ENCODE data around the gene MEG3.

Gene MEG3

GRCh38 chr14:100840286-100841065 is 14.6 kb downstream of the MEG3 start:
- Histone ChIP-seq H3K4me3 (ENCODE audit: low read length) (no peak overlapping the region), H3K4me2 (ENCODE audit: low read length) (no peak overlapping the region), H3K79me2 (ENCODE audit: control insufficient read depth, low read length) (no peaks in the 10 kb centered on the region), H3K9me3 (ENCODE audit: control insufficient read depth, insufficient read depth, low read length) (no peaks in the 10 kb centered on the region), H3K27me3 (ENCODE audit: control insufficient read depth, low read length) (no peaks in the 10 kb centered on the region), H4K20me1 (ENCODE audit: control insufficient read depth, insufficient read depth, low read depth, low read length) (no peaks in the 10 kb centered on the region), H3K9me2 (replicated peaks; ENCODE audit: control insufficient read depth, low read length) (no peaks in the 10 kb centered on the region), H3K27ac (ENCODE audit: low read depth, low read length) (no peak overlapping the region), H3K36me3 (ENCODE audit: control insufficient read depth, low read length) (no peaks in the 10 kb centered on the region), H3F3A (ENCODE audit: control insufficient read depth, insufficient read depth) (no peaks in the 10 kb centered on the region), H3K4me1 (ENCODE audit: control insufficient read depth, low read length) (no peaks in the 10 kb centered on the region)
- TF ChIP-seq CTCF (IDR thresholded peaks at IDR 0.05; ENCODE audit: low read depth, low read length, poor library complexity, severe bottlenecking) (no peak), EZH2phosphoT487 (IDR thresholded peaks at IDR 0.05; ENCODE audit: borderline replicate concordance, low read length) (no peak)

GRCh38 chr14:100841066-100841760 is 15.3 kb downstream of the MEG3 start:
- H3K36me3 ChIP-seq (ENCODE audit: control insufficient read depth, low read length) = no peaks in the 10 kb centered on the region
- TF ChIP-seq EZH2phosphoT487 (IDR thresholded peaks at IDR 0.05; ENCODE audit: borderline replicate concordance, low read length) (no peak), CTCF (IDR thresholded peaks at IDR 0.05; ENCODE audit: low read depth, low read length, poor library complexity, severe bottlenecking) (no peak)
- H4K20me1 ChIP-seq (ENCODE audit: control insufficient read depth, insufficient read depth, low read depth, low read length) = no peaks in the 10 kb centered on the region
- H3K4me2 ChIP-seq (ENCODE audit: low read length) = no peak overlapping the region
- H3F3A ChIP-seq (ENCODE audit: control insufficient read depth, insufficient read depth) = no peaks in the 10 kb centered on the region
- H3K9me2 ChIP-seq (replicated peaks; ENCODE audit: control insufficient read depth, low read length) = no peaks in the 10 kb centered on the region
- H3K9me3 ChIP-seq (ENCODE audit: control insufficient read depth, insufficient read depth, low read length) = no peaks in the 10 kb centered on the region
- no peak overlapping the region for H3K4me3 ChIP-seq (ENCODE audit: low read length)
- H3K4me1 ChIP-seq (ENCODE audit: control insufficient read depth, low read length) = no peaks in the 10 kb centered on the region
- no peak overlapping the region for H3K27ac ChIP-seq (ENCODE audit: low read depth, low read length)
- H3K27me3 ChIP-seq (ENCODE audit: control insufficient read depth, low read length) = no peaks in the 10 kb centered on the region
- H3K79me2 ChIP-seq (ENCODE audit: control insufficient read depth, low read length) = no peaks in the 10 kb centered on the region

- no peak overlapping the region for H3K4me3 ChIP-seq (ENCODE audit: low read length)
- no peak overlapping the region for H3K27ac ChIP-seq (ENCODE audit: low read depth, low read length)
- no peaks in the 10 kb centered on the region for H3K9me2 ChIP-seq (replicated peaks; ENCODE audit: control insufficient read depth, low read length)
- TF ChIP-seq EZH2phosphoT487 (IDR thresholded peaks at IDR 0.05; ENCODE audit: borderline replicate concordance, low read length) = no peak
- TF ChIP-seq CTCF (IDR thresholded peaks at IDR 0.05; ENCODE audit: low read depth, low read length, poor library complexity, severe bottlenecking) = no peak
- no peaks in the 10 kb centered on the region for H3K4me1 ChIP-seq (ENCODE audit: control insufficient read depth, low read length)
- no peaks in the 10 kb centered on the region for H3K36me3 ChIP-seq (ENCODE audit: control insufficient read depth, low read length)
- H3K27me3 ChIP-seq (ENCODE audit: control insufficient read depth, low read length) = no peaks in the 10 kb centered on the region
- H3K9me3 ChIP-seq (ENCODE audit: control insufficient read depth, insufficient read depth, low read length) = no peaks in the 10 kb centered on the region
- no peak overlapping the region for H3K4me2 ChIP-seq (ENCODE audit: low read length)
- H4K20me1 ChIP-seq (ENCODE audit: control insufficient read depth, insufficient read depth, low read depth, low read length) = no peaks in the 10 kb centered on the region
- H3F3A ChIP-seq (ENCODE audit: control insufficient read depth, insufficient read depth) = no peaks in the 10 kb centered on the region
- no peaks in the 10 kb centered on the region for H3K79me2 ChIP-seq (ENCODE audit: control insufficient read depth, low read length)
Measured at GRCh38 chr14:100841761-100842403, 16.0 kb downstream of the MEG3 start.

Measured in DOHH2 (cell line).